ENCODE results near the gene RAD51.

Gene RAD51

GRCh38 chr15:40759961-40760360, 65.0 kb downstream of the RAD51 start:
- ChIA-PET CTCF (interaction anchor here (1.1 to 2.0 kb wide), 3 partner anchors 13 to 134 kb away, joined by 3 to 5 read pairs (median 3); partner anchors contain the start of gene VPS18), POLR2A (no interaction called here)
- no peak overlapping the region for H3K4me3 ChIP-seq (ENCODE audit: low read depth, low read length)
- TF ChIP-seq CTCF (IDR thresholded peaks at IDR 0.05; ENCODE audit: insufficient read depth, low read length, missing control alignments): no peak
- no peak for DNase-seq (ENCODE audit: low read depth, low spot score)

- TF ChIP-seq CTCF (IDR thresholded peaks at IDR 0.05; ENCODE audit: insufficient read depth, low read length, missing control alignments): no peak
- CTCF ChIA-PET: interaction anchor here (0.7 to 1.7 kb wide), 5 partner anchors 13 to 131 kb away, joined by 3 to 5 read pairs (median 4); partner anchors contain the start of gene VPS18
- POLR2A ChIA-PET: no interaction called here
- no peak for DNase-seq (ENCODE audit: low read depth, low spot score)
- H3K4me3 ChIP-seq (ENCODE audit: low read depth, low read length): peak overlapping the region; percentile 56
Observed at GRCh38 chr15:40762919-40763800, 68.2 kb downstream of the RAD51 start.

DNA sequence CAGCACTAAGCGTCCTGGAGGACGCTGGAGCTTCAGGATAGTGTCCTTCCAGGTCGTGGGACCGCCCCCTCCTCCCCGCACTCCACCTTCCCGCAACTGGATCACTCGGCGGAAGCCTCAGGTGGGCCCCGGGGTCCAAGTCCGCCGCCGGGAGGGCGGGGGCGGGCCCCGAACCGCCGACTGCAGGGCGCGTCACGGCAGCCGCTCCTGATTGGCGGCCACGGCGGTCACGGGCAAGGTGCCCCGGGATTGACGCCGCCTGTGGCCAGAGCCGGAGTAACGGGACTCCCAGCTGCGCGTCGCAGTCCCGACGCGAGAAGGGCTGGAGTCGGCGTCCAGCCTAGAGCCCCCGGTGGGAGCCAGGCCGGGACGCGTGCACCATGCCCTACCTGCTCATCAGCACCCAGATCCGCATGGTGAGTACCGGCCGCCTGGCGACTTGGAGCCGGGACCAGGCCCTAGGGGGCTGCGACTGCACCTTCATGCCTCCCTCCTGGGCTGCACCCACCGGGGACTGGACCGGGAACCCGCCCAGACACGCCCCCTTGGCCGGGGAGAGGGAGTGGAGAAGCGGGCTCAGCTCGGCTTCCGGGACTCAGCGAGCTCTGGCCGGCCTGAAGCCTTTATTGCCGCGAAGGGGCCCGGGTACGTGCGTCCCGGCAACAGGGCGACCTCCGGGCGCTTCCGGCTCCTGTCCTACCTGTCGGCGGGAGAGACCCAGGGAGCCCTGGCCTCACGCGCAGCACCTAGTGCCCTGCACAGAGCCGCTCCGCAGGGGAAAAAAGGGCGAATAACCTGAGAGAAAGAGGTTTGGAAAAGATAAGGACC, 69.0 kb downstream of the RAD51 start, which contains the start of gene GCHFR:
Gene GCHFR (plus strand): TSS at position 268 of the 828 bp plus-strand sequence. CDS start 113 bp downstream, at position 381.
- CTCF ChIA-PET: interaction anchor here (0.7 to 2.7 kb wide), 8 partner anchors 10 to 128 kb away, joined by 3 to 9 read pairs (median 4); no protein-coding TSS in a partner anchor

GRCh38 chr15:40764629-40765103, 69.7 kb downstream of the RAD51 start:
- peak overlapping the region; percentile 56 for H3K4me3 ChIP-seq (ENCODE audit: low read depth, low read length)
- POLR2A ChIA-PET: interaction anchor here (0.7 kb wide), 1 partner anchor 471 kb away, joined by 3 read pairs; no protein-coding TSS in a partner anchor
- no peak for DNase-seq (ENCODE audit: low read depth, low spot score)
- CTCF ChIA-PET: interaction anchor here (1.2 to 2.7 kb wide), 6 partner anchors 11 to 127 kb away, joined by 3 to 9 read pairs (median 4); no protein-coding TSS in a partner anchor
- no peak for TF ChIP-seq CTCF (IDR thresholded peaks at IDR 0.05; ENCODE audit: insufficient read depth, low read length, missing control alignments)

More for the DNA sequence above, 69.0 kb downstream of the RAD51 start, which contains the start of gene GCHFR:
- DNase-seq (ENCODE audit: low read depth, low spot score): no peak
- peak; percentile 62 for TF ChIP-seq CTCF (IDR thresholded peaks at IDR 0.05; ENCODE audit: insufficient read depth, low read length, missing control alignments)
- peak within 1 kb of the TSS; percentile 56 for H3K4me3 ChIP-seq (ENCODE audit: low read depth, low read length)
- POLR2A ChIA-PET: interaction anchor here (0.7 kb wide), 1 partner anchor 472 kb away, joined by 3 read pairs; no protein-coding TSS in a partner anchor

- no peak overlapping the region for H3K4me3 ChIP-seq (ENCODE audit: low read depth, low read length)
- CTCF ChIA-PET: interaction anchor here (0.9 to 2.7 kb wide), 6 partner anchors 12 to 125 kb away, joined by 3 to 9 read pairs (median 6); no protein-coding TSS in a partner anchor
- no peak for TF ChIP-seq CTCF (IDR thresholded peaks at IDR 0.05; ENCODE audit: insufficient read depth, low read length, missing control alignments)
- DNase-seq (ENCODE audit: low read depth, low spot score): no peak
- POLR2A ChIA-PET: interaction anchor here (1.1 kb wide), 1 partner anchor 41 kb away, joined by 3 read pairs; the partner anchor contains the start of gene DNAJC17
Observed at GRCh38 chr15:40766194-40766815, 71.3 kb downstream of the RAD51 start.
